H9 (cell line): ENCODE data around the gene RBL1. TPM values are rescaled to one million over a fixed set of nuclear protein-coding genes. Genes with fewer than 3 reads are reported as not detected.
"Not testable (repeated sequence)": the region's sequence is repeated elsewhere in the genome, so short reads cannot be mapped to it uniquely, and the experiment has no call there.

ENCODE experiments used
- DNase-seq: peaks from one replicate; pipeline ENCODE4 v3.0.0-alpha.2; 2017
- H2AFZ ChIP-seq: one replicate; pipeline ENCODE4 v1.6.1; 2013; ENCODE audit warnings: mild to moderate bottlenecking, low read length, control low read depth, moderate library complexity
- H2AK5ac ChIP-seq: 2 replicates; pipeline ENCODE4 v1.6.1; 2013; ENCODE audit warnings: low read length, control low read depth, mixed read lengths; ENCODE audit not compliant: insufficient read length
- H2BK120ac ChIP-seq: one replicate; pipeline ENCODE4 v1.6.1; 2013; ENCODE audit warnings: low read depth, mild to moderate bottlenecking, low read length, control low read depth, inconsistent platforms; ENCODE audit not compliant: poor library complexity, severe bottlenecking
- H2BK12ac ChIP-seq: 2 replicates; pipeline ENCODE4 v1.6.1; 2013; ENCODE audit warnings: low read length, control low read depth, mixed read lengths, low read depth; ENCODE audit not compliant: insufficient read length
- H2BK15ac ChIP-seq: 2 replicates; pipeline ENCODE4 v1.6.1; 2013; ENCODE audit warnings: low read depth, low read length, control low read depth
- H2BK20ac ChIP-seq: one replicate; pipeline ENCODE4 v1.6.1; 2013; ENCODE audit warnings: low read depth, mild to moderate bottlenecking, low read length, control low read depth, inconsistent platforms; ENCODE audit not compliant: poor library complexity, severe bottlenecking
- H2BK5ac ChIP-seq: 2 replicates; pipeline ENCODE4 v1.6.1; 2013; ENCODE audit warnings: low read length, control low read depth, mixed read lengths; ENCODE audit not compliant: insufficient read length
- H3K14ac ChIP-seq: 2 replicates; pipeline ENCODE4 v1.6.1; 2013; ENCODE audit warnings: low read length, control low read depth; ENCODE audit not compliant: insufficient read depth
- H3K18ac ChIP-seq: 2 replicates; pipeline ENCODE4 v1.6.1; 2013; ENCODE audit warnings: low read depth, mild to moderate bottlenecking, mixed read lengths, low read length, control low read depth; ENCODE audit not compliant: insufficient read length
- H3K23ac ChIP-seq: 2 replicates; pipeline ENCODE4 v1.6.1; 2013; ENCODE audit warnings: low read length, control low read depth, mixed read lengths, low read depth; ENCODE audit not compliant: insufficient read length
- H3K23me2 ChIP-seq: 2 replicates; pipeline ENCODE4 v1.6.1; 2013; ENCODE audit warnings: low read depth, mild to moderate bottlenecking, mixed read lengths, low read length, control low read depth; ENCODE audit not compliant: insufficient read length, poor library complexity, severe bottlenecking
- H3K27ac ChIP-seq: 2 replicates; pipeline ENCODE4 v1.5.1; 2013; ENCODE audit warnings: low read length, control low read depth, mixed read lengths, low read depth; ENCODE audit not compliant: insufficient read length
- H3K27me3 ChIP-seq: 2 replicates; pipeline ENCODE4 v1.6.1; 2013; ENCODE audit warnings: low read length, control low read depth, inconsistent platforms; ENCODE audit not compliant: insufficient read depth
- H3K4ac ChIP-seq: 2 replicates; pipeline ENCODE4 v1.6.1; 2013; ENCODE audit warnings: low read depth, mild to moderate bottlenecking, control low read depth, inconsistent platforms, low read length, moderate library complexity
- H3K4me1 ChIP-seq: 2 replicates; pipeline ENCODE4 v1.6.1; 2013; ENCODE audit warnings: low read length, control low read depth, inconsistent platforms; ENCODE audit not compliant: insufficient read depth
- H3K4me2 ChIP-seq: 2 replicates; pipeline ENCODE4 v1.6.1; 2013; ENCODE audit warnings: low read length, control low read depth, mixed read lengths; ENCODE audit not compliant: insufficient read length, insufficient read depth
- H3K56ac ChIP-seq: 2 replicates; pipeline ENCODE4 v1.6.1; 2013; ENCODE audit warnings: low read depth, mild to moderate bottlenecking, mixed read lengths, low read length, control low read depth; ENCODE audit not compliant: insufficient read length
- H3K79me1 ChIP-seq: 2 replicates; pipeline ENCODE4 v1.6.1; 2013; ENCODE audit warnings: low read depth, mild to moderate bottlenecking, moderate library complexity, low read length, control low read depth, inconsistent platforms; ENCODE audit not compliant: insufficient read depth, poor library complexity, severe bottlenecking
- H3K79me2 ChIP-seq: 2 replicates; pipeline ENCODE4 v1.6.1; 2013; ENCODE audit warnings: low read length, control low read depth, inconsistent platforms; ENCODE audit not compliant: insufficient read depth
- H3K9ac ChIP-seq: 2 replicates; pipeline ENCODE4 v1.6.1; 2013; ENCODE audit warnings: low read length, control low read depth, mixed read lengths; ENCODE audit not compliant: insufficient read length; ENCODE audit errors: extremely low read depth
- H3K9me3 ChIP-seq: one replicate; pipeline ENCODE4 v1.6.1; 2013; ENCODE audit warnings: low read depth, low read length, inconsistent platforms; ENCODE audit not compliant: control insufficient read depth
- H3T11ph ChIP-seq: one replicate; pipeline ENCODE4 v1.6.1; 2013; ENCODE audit warnings: mild to moderate bottlenecking, low read length, control low read depth, inconsistent platforms
- H4K20me1 ChIP-seq: one replicate; pipeline ENCODE4 v1.6.1; 2013; ENCODE audit not compliant: control insufficient read depth, insufficient read length, insufficient read depth
- H4K5ac ChIP-seq: 2 replicates; pipeline ENCODE4 v1.6.1; 2013; ENCODE audit warnings: low read depth, mild to moderate bottlenecking, mixed read lengths, low read length, control low read depth; ENCODE audit not compliant: insufficient read length
- H4K8ac ChIP-seq: replicated peaks from 2 replicates; pipeline ENCODE4 v1.6.1; 2013; ENCODE audit warnings: low read length, control low read depth, mixed read lengths, low read depth; ENCODE audit not compliant: insufficient read length
- H4K91ac ChIP-seq: 2 replicates; pipeline ENCODE4 v1.6.1; 2013; ENCODE audit warnings: low read depth, mild to moderate bottlenecking, moderate library complexity, mixed read lengths, low read length, control low read depth; ENCODE audit not compliant: insufficient read length
- H3K27ac Mint-ChIP-seq, 3 experiments: 2 replicates in 2 of 3; 3 replicates in 1 of 3; pipeline ENCODE4 v1.8.0; 2020 to 2021; ENCODE audit warnings: mixed read lengths in 3 of 3, mild to moderate bottlenecking in 1 of 3, moderate library complexity in 1 of 3
- H3K27me3 Mint-ChIP-seq: 2 replicates; pipeline ENCODE4 v1.8.0; 2021; ENCODE audit warnings: low read depth, mild to moderate bottlenecking, moderate library complexity, mixed read lengths
- H3K36me3 Mint-ChIP-seq, 3 experiments: 2 replicates in 2 of 3; 3 replicates in 1 of 3; pipeline ENCODE4 v1.8.0; 2020 to 2021; ENCODE audit warnings: low read depth in 3 of 3, mixed read lengths in 3 of 3; ENCODE audit not compliant: insufficient read depth in 1 of 3
- H3K4me1 Mint-ChIP-seq, 2 experiments: 2 replicates each; pipeline ENCODE4 v1.8.0; 2020; ENCODE audit warnings: mixed read lengths in 2 of 2
- H3K4me3 Mint-ChIP-seq, 2 experiments: 2 replicates in 1 of 2; 3 replicates in 1 of 2; pipeline ENCODE4 v1.8.0; 2020 to 2021; ENCODE audit warnings: mild to moderate bottlenecking in 2 of 2, mixed read lengths in 2 of 2, moderate library complexity in 1 of 2
- H3K9me3 Mint-ChIP-seq, 2 experiments: 2 replicates in 1 of 2; 3 replicates in 1 of 2; pipeline ENCODE4 v1.8.0; 2020; ENCODE audit warnings: mild to moderate bottlenecking in 2 of 2, mixed read lengths in 2 of 2, moderate library complexity in 1 of 2
- WGBS: extraction: QIAGEN DNeasy Blood & Tissue Kit; methylation state at CpG from one replicate; pipeline ENCODE4 v1.1.7; 2013; ENCODE audit warnings: missing lambda C conversion rate, low lambda C conversion rate, mixed read lengths; ENCODE audit not compliant: insufficient read length; ENCODE audit errors: extremely low coverage; 5-methylcytosine and 5-hydroxymethylcytosine counted together
- total RNA-seq: library from RNA; stranded (reverse); gene quantifications from 2 replicates; pipeline ENCODE4 v1.2.1, GENCODE V29; 2021

Gene RBL1
- total RNA-seq, 1 experiment from 2014 or later: 14.1 TPM

- not testable (repeated sequence) for H3K9me3 ChIP-seq, H3K27ac ChIP-seq, H2AK5ac ChIP-seq, H4K20me1 ChIP-seq, H3K79me2 ChIP-seq, H3K27me3 Mint-ChIP-seq, H2BK20ac ChIP-seq, H2BK120ac ChIP-seq, H3K56ac ChIP-seq, H3K27ac Mint-ChIP-seq, H3K18ac ChIP-seq, H4K5ac ChIP-seq, H3K4me1 Mint-ChIP-seq, H3K27me3 ChIP-seq, H2BK12ac ChIP-seq, H3K23me2 ChIP-seq, H3K4ac ChIP-seq, H3K4me1 ChIP-seq, H4K8ac ChIP-seq, H2AFZ ChIP-seq, H3K9ac ChIP-seq, H3K14ac ChIP-seq, H3T11ph ChIP-seq, DNase-seq, H3K23ac ChIP-seq, H4K91ac ChIP-seq, H3K79me1 ChIP-seq, H3K4me3 Mint-ChIP-seq, H2BK15ac ChIP-seq, H2BK5ac ChIP-seq, H3K4me2 ChIP-seq
- WGBS: no CpG with 5 or more reads among the region's 2 CpGs
- peaks cover 38 to 57% (median 53%) of the 10 kb centered on the region in 3 experiments for H3K36me3 Mint-ChIP-seq
- H3K9me3 Mint-ChIP-seq: peaks cover 13 to 17% of the 10 kb centered on the region in 2 experiments; a peak in 3 of 5 replicates
These were observed 94.2 kb downstream of the RBL1 start for GRCh38 chr20:37001634-37002033.

GRCh38 chr20:37000171-37000570 lies 95.6 kb downstream of the RBL1 start:
- H2BK15ac ChIP-seq, H3K4me3 Mint-ChIP-seq, H3K18ac ChIP-seq, H4K91ac ChIP-seq, H3K4me2 ChIP-seq, H3K27ac ChIP-seq, H4K5ac ChIP-seq, H4K8ac ChIP-seq, H3K9me3 ChIP-seq, H3K56ac ChIP-seq, H2BK20ac ChIP-seq, H2BK12ac ChIP-seq, H4K20me1 ChIP-seq, H3K27me3 Mint-ChIP-seq, H2BK5ac ChIP-seq, H3K79me1 ChIP-seq, H2BK120ac ChIP-seq, H3K14ac ChIP-seq, H3K23me2 ChIP-seq, H3K23ac ChIP-seq, H3K27me3 ChIP-seq, H3K4ac ChIP-seq, H3K4me1 Mint-ChIP-seq, H2AFZ ChIP-seq, H2AK5ac ChIP-seq, H3K9ac ChIP-seq, H3K27ac Mint-ChIP-seq, DNase-seq, H3K79me2 ChIP-seq, H3K4me1 ChIP-seq, H3T11ph ChIP-seq: not testable (repeated sequence)
- no CpG with 5 or more reads among the region's 26 CpGs for WGBS
- Mint-ChIP-seq H3K9me3 (peaks cover 21 to 27% of the 10 kb centered on the region in 2 experiments), H3K36me3 (peaks cover 52 to 62% (median 62%) of the 10 kb centered on the region in 3 experiments)
